ENCODE measurements around the gene VEGFC. TPM values are rescaled to one million over a fixed set of nuclear protein-coding genes. Genes with fewer than 3 reads are reported as not detected.

The VEGFC gene
- total and polyA plus RNA-seq, 10 of the 15 experiments (the other 5 are each of a cell fraction or from before 2014, with no cell fraction given): 0.03 to 0.04 TPM; not detected in 8

GRCh38 chr4:176755613-176756012, 37.1 kb downstream of the VEGFC start:
- Histone ChIP-seq H3K4me2 (ENCODE audit: control insufficient read depth, insufficient read depth) (no peak overlapping the region), H3K79me2 (ENCODE audit: control insufficient read depth, insufficient read depth, low read length) (no peaks in the 10 kb centered on the region), H3K9me3 (replicated peaks; ENCODE audit: control insufficient read depth, insufficient read depth, low read length) (no peaks in the 10 kb centered on the region), H3K4me3 (no peak overlapping the region), H2AFZ (ENCODE audit: control insufficient read depth, low read depth, low read length) (no peak overlapping the region), H3K27me3 (replicated peaks in 1 of 2; ENCODE audit: control insufficient read depth in 2 of 2, insufficient read depth in 2 of 2, low read length in 1 of 2) (no peaks in the 10 kb centered on the region), H3K27ac (ENCODE audit: control insufficient read depth, insufficient read depth) (no peak overlapping the region), H4K20me1 (ENCODE audit: control insufficient read depth, insufficient read depth) (no peaks in the 10 kb centered on the region), H3K4me1 (ENCODE audit: control insufficient read depth, insufficient read depth, low read length) (no peaks in the 10 kb centered on the region), H3K36me3 (ENCODE audit: control insufficient read depth in 2 of 2, insufficient read depth in 2 of 2, low read length in 1 of 2) (no peaks in the 10 kb centered on the region), H3K9ac (ENCODE audit: control insufficient read depth, insufficient read depth, low read length) (no peak overlapping the region)
- WGBS (ENCODE audit: insufficient coverage, insufficient replicate concordance, low lambda C conversion rate, missing lambda C conversion rate): 0% methylated on average over 2 of the region's 2 CpGs
- in situ Hi-C loops (cut with MboI): no loop called here
- no peak for TF ChIP-seq ATF7 (IDR thresholded peaks at IDR 0.05; ENCODE audit: low read depth)
- TF ChIP-seq, protein P1, sequence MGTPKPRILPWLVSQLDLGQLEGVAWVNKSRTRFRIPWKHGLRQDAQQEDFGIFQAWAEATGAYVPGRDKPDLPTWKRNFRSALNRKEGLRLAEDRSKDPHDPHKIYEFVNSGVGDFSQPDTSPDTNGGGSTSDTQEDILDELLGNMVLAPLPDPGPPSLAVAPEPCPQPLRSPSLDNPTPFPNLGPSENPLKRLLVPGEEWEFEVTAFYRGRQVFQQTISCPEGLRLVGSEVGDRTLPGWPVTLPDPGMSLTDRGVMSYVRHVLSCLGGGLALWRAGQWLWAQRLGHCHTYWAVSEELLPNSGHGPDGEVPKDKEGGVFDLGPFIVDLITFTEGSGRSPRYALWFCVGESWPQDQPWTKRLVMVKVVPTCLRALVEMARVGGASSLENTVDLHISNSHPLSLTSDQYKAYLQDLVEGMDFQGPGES (IDR thresholded peaks at IDR 0.05): no peak
- no peak for TF ChIP-seq CBFB (IDR thresholded peaks at IDR 0.05; ENCODE audit: low read depth)
- TF ChIP-seq ZNF592 (IDR thresholded peaks at IDR 0.05): no peak
- TF ChIP-seq ZNF207 (IDR thresholded peaks at IDR 0.05; ENCODE audit: borderline replicate concordance): no peak
- no peak for TF ChIP-seq NBN (IDR thresholded peaks at IDR 0.05)
- TF ChIP-seq CBX3 (IDR thresholded peaks at IDR 0.05; ENCODE audit: borderline replicate concordance, low read depth): no peak
- TF ChIP-seq EZH2 (IDR thresholded peaks at IDR 0.05; ENCODE audit: borderline replicate concordance, control insufficient read depth, low read depth, low read length): no peak
- no peak for TF ChIP-seq ZNF687 (IDR thresholded peaks at IDR 0.05)
- no peak for TF ChIP-seq BACH1 (IDR thresholded peaks at IDR 0.05; ENCODE audit: borderline replicate concordance)
- no peak for ATAC-seq
- no TSS peak for BruUV-seq (replicated peaks)
- intact Hi-C loops (cut with micrococcal nuclease; ENCODE audit: unreplicated experiment): no loop called here
- CTCF ChIA-PET: interaction anchor here (0.8 kb wide), 1 partner anchor 9 kb away, joined by 3 read pairs; no protein-coding TSS in a partner anchor
- POLR2A ChIA-PET: interaction anchor here (0.6 kb wide), 1 partner anchor 345 kb away, joined by 3 read pairs; no protein-coding TSS in a partner anchor
- RAD21 ChIA-PET (ENCODE audit: unreplicated experiment): no interaction called here
- SMC1A ChIA-PET (ENCODE audit: uncharacterized antibody, unreplicated experiment): no interaction called here
- no peak for FAIRE-seq
- no peak for DNase-seq (ENCODE audit: low read depth, low spot score)
